HG03521 (cell line): ENCODE data around the gene HOXD12.

Source experiments
- ATAC-seq: cut with Tn5 transposase; IDR thresholded peaks from one replicate; pipeline ENCODE4 v1.9.1; 2021; ENCODE audit warnings: mild to moderate bottlenecking, moderate library complexity; ENCODE audit not compliant: unreplicated experiment

HOXD12 gene

DNA sequence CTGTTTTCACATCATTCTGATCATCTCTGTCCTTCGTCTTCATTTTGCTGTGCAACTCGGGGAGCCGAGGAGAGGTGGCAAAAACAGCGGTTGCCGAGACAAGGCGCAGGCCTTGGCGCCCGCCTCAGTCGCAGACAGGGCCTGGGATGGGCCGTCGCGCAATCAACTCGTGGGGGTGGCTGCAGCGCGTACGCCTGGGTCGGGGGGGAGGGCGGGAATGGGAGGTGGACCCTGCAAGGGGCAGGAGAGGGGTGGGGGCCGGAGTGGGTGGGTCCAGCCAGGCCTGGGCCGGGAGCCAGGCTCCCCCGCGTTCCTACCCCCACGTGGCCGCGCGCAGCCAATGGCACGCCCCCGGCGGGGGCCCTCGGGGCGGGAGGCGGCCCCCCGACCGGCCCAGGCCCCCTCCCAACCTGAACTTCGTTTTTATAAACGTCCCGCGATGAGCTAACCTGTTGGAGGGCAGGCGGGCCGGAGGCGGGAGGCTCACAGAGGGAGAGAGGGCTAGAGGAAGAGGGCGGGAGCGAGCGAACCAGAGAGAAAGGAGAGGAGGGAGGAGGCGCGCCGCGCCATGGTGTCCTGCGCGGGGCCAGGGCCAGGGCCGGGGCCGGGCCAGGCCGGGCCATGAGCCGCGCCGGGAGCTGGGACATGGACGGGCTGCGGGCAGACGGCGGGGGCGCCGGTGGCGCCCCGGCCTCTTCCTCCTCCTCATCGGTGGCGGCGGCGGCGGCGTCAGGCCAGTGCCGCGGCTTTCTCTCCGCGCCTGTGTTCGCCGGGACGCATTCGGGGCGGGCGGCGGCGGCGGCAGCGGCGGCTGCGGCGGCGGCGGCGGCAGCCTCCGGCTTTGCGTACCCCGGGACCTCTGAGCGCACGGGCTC lies 7.1 kb upstream of the HOXD12 start, which contains the start of gene HOXD13:
Gene HOXD13 (plus strand): TSS at position 452 of the 875 bp plus-strand sequence. CDS start 170 bp downstream, at position 622.
- ATAC-seq = no peak

DNA sequence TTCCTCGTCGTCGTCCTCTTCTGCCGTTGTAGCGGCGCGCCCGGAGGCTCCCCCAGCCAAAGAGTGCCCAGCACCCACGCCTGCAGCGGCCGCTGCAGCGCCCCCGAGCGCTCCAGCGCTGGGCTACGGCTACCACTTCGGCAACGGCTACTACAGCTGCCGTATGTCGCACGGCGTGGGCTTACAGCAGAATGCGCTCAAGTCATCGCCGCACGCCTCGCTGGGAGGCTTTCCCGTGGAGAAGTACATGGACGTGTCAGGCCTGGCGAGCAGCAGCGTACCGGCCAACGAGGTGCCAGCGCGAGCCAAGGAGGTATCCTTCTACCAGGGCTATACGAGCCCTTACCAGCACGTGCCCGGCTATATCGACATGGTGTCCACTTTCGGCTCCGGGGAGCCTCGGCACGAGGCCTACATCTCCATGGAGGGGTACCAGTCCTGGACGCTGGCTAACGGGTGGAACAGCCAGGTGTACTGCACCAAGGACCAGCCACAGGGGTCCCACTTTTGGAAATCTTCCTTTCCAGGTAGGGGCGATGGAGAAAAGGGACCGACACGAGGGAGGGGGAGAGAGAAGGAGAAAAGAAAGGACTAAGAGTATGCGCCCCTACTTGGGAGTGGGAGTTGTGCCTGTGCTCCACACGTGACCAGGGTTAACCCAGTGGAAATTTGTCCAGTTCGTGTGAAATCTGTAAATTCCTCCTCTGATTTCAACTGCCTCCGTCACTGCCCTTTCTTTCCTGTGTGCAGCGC lies 6.3 kb upstream of the HOXD12 start:
- ATAC-seq = no peak

DNA sequence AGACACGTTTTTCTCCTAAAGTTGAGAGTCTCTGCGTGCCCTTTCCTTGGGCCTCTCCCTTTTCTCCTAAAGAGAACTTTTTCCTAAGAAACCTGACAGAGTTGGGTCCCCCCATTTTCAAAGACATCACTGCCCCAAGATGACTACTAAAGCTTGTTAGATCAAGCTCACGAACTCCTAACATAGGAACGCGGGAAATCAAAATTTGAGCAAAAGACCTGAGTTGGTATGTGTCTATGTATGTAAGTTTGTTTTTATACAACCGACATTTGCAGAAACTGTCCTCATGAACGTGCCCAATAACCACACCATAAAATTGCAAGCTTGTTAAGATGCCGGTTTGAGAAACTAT lies 5.7 kb upstream of the HOXD12 start:
- no peak for ATAC-seq

DNA sequence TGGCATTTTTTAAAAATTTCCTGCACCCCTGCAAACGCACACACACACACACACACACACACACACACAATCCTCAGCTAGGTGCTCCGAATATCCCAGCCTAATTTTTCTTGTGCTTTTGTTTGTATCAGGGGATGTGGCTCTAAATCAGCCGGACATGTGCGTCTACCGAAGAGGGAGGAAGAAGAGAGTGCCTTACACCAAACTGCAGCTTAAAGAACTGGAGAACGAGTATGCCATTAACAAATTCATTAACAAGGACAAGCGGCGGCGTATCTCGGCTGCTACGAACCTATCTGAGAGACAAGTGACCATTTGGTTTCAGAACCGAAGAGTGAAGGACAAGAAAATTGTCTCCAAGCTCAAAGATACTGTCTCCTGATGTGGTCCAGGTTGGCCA lies 5.2 kb upstream of the HOXD12 start:
- ATAC-seq = no peak

DNA sequence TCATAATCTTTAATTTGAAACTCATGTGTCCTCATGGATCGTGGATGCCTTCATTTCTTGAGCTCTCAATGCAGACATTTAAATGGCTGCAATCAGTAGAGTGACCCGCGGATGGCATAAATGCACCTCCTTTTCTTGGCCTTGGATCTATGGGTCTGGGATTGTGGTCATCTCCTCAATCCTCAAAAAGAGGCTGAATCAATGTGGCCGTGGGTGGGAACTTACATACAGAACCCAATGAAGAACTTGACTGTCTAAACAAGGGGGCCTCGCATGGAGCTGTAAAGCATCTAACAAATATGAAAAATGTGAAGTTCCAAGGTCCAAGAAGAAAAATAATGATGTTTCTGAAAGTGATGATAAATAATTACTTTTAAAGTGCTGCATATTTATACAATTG lies 4.2 kb upstream of the HOXD12 start:
- ATAC-seq = no peak

DNA sequence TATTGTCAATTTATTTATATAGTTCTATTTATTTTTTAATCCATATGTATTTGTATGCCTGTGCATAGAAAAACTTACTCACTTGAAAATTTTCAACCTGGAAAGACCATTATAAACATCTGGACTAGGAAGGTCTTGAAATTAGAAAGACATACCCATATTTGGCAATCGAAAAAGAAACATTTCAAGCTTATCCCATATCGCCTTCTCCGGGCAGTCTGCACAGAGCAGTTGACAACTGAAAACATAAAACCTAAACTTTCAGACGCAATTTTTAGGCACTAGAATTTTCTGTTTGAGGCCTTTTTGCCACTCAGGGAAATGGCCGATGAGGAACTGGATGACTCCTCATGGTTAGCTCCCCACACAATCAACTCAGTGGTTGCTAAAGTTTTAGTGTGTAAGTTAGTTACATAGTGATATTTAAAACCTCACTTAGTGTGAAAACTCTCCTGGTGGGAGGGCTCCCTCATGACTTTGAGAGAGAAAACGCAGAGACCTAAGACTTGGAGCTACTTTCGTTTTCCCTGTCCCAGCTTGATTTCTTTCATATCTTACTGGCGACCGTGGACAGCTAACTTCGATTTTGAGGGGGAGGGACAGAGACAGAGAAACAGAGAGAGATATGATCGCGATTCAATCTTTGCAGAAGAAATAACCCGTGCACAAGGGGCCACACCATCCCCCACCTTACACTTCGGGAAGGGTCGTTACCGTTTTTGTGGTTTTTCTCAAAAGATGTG lies 3.2 kb upstream of the HOXD12 start:
- no peak for ATAC-seq

DNA sequence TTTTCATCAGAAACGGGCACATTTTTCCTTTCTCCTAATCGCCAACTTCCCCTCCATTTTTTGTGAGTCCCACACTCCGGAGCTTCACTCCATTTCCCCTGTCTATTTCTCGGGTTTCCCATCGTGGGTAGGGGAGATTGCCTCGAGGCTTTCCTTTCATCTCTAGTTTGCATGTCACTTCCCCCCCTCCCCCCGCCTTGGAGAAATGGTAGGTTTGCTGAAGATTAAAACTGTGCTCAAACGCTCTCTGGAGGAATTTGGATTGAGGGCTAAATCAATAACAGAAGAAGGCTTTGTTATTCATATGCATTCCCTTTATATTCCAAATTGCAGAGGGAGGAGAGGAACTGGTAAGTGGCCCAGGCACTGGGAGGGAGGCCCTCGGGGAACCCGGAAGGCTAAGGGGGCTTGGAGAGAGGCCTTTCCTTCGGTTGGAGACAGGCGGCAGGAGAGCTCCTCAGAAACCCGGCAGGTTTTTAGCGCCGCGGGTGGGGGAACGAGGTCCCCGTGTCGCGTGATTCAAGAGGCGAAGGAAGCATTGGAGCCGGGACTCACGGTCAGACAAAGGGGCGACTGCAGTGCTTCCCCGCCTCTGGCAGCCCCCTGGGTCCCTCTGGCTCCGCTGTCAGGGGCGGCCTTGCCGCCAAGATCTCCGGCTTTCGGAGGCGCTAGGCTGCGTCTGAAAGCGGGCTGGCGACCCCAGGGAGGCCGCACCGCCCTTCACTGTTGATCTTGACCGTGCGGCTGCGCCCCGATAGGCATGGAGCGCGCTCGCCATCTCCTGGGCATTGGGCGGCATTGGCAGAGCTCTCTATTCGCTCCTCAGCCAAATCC lies 2.4 kb upstream of the HOXD12 start:
- ATAC-seq = peak; percentile 76

DNA sequence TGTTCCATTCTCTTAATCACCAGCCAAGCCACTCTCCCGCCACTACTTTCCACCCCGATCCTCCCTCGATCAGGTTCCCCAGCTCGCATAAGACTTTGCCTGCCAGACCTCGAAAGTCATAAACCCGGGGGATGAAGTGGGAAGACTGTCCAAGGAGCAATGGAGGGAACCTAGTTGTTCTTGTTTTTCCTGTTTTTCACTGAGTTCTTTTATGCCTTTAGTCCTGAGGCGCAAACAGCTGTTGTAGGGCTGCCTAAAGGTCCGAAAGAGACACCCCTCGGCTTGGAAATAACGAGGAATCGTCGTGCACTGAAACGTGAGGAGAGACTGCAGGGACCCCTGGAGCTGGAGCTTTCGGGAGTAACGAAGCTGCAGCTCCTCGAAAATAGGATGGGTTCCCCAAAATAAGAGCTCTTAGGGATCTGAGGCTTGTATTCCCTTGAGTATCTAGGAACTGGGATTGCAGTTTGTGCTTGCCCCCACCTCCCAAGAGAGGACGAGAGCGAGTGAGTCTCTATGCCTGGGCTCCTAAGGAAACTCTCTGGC lies 1.7 kb upstream of the HOXD12 start:
- ATAC-seq = no peak

DNA sequence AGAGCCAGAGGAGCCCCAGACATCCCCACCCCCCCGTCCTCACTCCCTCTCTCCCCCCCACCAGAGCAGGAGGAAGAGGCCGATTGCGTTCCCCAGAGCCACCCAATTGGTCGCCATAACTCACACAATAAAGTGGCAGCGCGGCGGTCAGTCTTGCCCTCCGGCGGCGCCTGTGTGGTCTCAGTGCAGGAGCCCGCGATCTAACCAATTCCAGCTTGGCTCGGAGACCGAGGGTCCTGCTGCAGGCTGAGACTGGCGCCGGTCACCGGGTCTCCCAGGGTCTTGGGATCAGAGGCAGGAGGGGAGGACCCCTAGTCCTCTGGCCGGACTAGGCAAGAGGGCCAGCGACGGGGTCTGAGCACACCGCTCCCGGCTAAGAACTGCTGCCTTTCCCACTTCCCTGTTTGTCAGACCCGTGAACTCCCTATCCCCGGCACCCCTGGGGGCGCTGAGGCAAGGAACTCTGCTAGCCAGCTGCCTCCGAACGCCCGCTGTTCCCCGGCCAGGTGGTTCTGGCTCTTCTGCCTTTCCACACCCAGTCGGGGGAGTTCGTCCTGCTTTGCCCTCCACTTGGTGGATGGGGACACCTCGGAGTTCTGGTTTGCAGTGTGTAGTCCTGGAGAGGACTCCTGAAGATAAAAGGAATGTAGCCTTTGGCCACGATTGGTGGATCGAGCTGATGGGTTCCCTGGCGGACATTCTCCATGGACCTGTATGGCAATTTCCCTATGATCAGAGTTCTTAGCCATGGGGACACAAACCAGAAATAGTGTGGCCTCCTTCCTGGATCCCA lies 1.0 kb upstream of the HOXD12 start:
- ATAC-seq = no peak

DNA sequence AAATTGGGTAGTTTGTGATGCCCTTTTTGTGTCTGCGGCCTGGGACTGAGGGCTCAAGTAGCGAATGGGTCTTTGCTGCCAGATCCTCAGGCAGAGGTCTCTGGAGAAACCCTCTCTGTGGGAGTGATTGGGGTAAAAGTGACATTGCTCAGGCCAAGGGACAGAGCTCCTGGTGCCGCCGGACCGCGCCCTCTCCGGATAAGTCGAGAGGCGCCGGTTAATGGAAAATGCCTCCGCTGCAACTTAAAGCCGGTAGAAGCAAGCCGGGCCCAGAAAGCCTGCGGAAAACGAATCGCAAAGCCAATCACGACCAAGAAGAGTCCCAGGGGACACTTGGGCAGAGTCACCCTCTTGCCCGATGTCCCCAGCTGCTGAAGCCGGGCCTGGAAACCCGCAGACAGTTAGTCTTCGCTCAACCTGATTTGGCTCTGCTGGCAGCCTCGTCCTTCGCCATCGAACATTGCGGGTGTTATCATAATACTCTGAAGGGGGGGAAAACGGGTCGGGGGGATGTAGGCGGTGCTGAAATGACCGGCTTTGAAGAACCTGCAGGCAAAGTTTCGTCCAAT lies 352 bp upstream of the HOXD12 start:
- no peak for ATAC-seq

DNA sequence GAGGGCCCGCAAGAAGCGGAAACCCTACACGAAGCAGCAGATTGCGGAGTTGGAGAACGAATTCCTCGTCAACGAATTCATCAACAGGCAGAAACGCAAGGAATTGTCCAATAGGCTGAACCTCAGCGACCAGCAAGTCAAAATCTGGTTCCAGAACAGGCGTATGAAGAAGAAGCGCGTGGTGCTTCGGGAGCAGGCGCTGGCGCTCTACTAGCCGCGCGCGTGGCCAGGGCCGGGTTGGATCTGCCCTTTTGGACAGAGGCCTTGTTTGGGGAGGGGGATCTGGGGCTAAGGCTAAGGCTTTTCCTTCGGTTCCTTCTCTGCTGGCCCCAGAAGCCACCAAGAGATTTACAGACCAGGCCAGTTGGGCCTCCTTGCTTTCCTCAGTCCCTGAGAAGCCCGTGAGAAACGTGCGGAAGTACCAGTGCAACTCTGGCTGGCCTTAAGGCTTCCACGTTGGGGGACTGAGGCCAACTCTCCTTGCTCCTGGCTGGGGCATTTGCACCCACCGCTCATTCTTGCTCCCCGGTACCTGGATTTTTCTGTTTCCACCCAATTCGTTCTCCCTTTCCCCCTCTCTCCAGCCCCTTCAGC lies 1.0 kb downstream of the HOXD12 start:
- ATAC-seq = no peak

DNA sequence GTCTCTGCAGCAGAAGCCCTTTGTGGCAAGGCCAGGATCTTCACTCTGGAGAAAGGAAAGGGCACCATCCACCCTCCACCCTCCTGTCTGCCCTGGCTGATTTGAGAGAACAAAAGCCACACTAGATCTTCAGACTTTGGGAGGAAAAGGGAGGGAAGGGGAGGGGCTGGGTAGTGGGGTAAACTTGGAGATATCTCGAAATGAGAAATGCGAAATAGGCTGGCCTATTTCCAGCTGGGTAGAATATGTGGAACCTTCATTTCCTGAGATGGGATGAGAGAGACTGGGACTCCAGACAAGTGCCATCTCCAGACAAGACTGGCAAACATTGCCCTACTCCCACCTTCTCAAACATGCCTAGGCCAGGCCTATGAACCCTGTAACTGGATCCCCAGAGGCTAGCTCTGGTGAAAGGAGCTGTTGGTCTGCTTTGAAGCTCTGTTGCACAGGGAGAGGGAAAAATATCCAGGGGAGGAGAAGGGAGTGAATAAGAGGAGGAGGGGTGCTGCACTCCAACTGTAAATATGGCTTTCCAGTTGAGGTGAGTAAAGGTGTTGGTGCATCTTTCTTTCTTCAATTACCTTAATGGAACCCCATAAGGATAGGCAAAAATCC lies 1.7 kb downstream of the HOXD12 start:
- no peak for ATAC-seq

DNA sequence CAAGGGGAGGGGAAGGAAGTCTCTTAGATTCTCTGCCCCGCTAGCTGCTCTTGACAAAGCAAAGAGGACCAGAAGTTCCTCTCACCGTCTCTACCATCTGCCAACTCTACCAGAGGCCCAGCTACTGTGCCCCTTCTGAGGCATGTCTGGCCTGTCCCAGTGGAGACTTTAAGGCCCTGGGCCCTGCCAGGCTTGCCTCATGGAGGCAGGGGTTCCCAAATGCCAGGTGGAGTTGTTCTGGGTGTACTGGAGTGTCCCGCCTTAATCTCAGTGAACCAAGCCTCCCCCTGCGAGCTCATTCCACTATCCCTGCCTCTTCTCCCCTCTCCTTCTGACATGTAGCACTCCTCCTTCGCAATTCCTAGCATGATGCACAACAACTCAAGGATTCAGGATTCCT lies 2.2 kb downstream of the HOXD12 start:
- ATAC-seq = no peak

DNA sequence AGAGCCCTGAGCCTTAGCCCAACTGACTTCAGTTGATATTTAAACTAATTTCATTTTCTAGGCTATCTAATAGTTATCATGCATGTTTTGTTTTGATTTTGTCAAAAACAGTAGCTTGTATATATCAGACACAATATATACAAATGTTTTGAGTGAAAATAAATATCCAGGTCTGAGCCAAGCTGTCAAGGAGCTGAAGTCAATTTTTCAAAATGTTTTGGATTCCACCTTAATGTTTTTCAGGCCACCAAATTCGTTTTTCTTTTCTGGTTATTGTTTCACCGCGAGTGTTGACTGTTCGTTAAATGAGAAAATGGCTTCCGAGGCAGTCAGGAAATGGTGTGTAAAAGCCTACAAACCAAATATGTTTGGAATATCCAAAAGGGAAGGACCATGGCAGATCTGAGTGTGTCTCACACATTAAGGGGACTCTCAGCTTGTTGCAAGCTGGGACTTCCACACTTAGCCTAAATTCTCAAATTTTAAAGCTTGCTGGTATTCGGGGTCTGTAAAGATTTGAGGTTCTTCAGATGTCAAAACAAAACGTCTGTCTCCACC lies 2.8 kb downstream of the HOXD12 start:
- ATAC-seq = no peak

DNA sequence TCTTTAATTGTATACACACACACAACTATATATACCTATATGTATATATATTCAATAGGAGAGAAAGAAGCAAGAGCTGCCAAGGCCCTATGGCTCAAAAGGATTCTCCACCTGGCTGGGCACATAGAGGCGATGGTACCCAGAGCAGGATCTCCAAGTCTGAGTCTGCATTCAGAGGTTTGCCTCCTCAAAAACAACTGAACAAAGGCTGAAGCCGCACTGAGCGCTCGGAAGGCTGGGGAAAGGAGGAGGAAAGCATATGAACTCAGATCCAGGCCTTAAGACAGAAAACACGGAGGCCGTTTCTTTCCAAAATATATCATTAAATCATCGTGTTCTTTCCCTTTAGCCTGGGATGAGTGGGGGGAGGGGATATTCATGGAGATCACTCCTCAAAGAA lies 3.6 kb downstream of the HOXD12 start:
- no peak for ATAC-seq

DNA sequence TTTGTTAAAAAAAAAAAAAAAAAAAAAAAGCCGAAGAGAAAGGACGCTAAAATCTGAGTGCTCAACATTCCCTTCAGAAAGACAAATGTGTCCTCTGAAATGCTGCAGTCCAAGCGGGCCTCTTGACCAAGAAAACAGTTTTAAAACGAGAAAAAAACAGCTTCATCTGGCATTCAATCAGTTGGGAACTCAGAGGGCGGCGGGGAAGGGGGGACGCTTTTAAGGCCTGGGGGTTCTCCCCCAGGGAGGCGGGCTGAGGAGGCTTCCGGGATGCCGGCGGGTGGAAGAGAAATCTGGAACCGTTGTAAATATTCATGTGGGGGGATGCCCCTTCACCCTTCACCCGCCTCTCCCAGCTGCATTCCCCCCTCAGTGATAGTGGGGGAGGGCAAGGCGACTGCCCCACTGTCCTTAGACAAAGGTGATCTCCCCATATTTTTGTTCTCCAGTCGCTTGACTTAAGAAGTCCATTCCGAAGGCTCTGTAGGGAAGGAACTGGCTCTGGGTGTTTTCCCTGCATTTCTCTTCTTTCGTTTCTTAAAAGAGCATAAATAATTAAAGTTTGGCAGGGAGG lies 4.2 kb downstream of the HOXD12 start:
- ATAC-seq = no peak

DNA sequence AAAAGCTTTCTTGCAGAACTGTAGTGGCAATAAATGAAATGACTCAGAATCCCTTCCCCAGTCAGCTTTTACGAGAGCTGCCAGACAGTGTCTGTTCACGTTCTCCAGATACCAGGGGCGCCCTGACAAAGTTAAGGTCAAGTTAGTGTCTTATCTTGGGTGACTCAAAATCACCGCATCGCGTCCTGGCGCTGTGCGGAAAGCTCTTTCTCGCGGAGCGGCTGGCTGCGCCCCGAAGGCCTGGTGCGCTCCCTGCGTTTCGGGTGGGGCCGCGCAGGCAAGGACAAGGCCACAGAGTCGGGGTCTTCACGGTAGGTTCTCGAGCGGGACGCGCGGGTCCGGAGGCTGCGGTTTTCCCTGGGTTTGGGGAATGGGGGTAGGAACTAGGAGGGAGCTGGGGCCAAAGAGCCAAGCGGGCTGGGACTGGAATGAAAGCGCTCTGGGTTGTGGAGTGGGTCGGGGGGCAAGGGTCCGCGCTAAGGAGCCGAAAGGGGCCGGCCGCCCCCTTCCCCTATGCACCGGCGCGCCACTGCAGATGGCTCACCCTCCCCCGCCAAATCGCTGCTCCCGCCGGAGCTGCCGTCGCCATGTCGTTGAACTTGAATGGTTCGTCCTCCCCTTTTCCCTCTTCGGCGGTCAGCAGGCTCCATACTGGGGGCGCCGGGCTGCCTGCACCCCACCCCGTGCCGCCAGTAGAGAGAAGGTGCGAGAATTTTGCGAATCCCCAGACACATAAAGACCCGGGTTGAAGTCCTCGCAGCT lies 4.9 kb downstream of the HOXD12 start:
- ATAC-seq = no peak
